H1 (cell line): Measurements from ENCODE around the gene TANC1. TPM values are rescaled to one million over a fixed set of nuclear protein-coding genes. Genes with fewer than 3 reads are reported as not detected.

Source experiments
- CTCF ChIA-PET: fragments of 300-600 bp; sonication (Branson Sonifier 250); formaldehyde crosslinking; loops from one replicate; lab custom pipeline; 2021; ENCODE audit not compliant: partially characterized antibody; lab: Charles Lee
- POLR2A ChIA-PET: fragments of 300-600 bp; sonication (Branson Sonifier 250); formaldehyde crosslinking; loops from one replicate; lab custom pipeline; 2021; ENCODE audit warnings: inconsistent platforms; ENCODE audit not compliant: partially characterized antibody; lab: Charles Lee
- DNase-seq, 2 experiments: peaks; one replicate each; pipeline versions ENCODE4 v3.0.0 to v3.0.0-alpha.2; 2010 to 2022; ENCODE audit warnings: low spot score in 2 of 2, low read depth in 1 of 2, mixed read lengths in 1 of 2
- FAIRE-seq: peaks from 2 replicates; lab custom pipeline; 2011; peaks lifted over from hg19 to GRCh38; lab: Jason Lieb, UNC
- H2AFZ ChIP-seq: 2 replicates; pipeline ENCODE4 v1.8.1; 2012; ENCODE audit warnings: low read length, inconsistent platforms
- H2AK5ac ChIP-seq: 2 replicates; pipeline ENCODE4 v1.6.1; 2013; ENCODE audit warnings: low read depth, low read length
- H2BK120ac ChIP-seq: replicated peaks from 2 replicates; pipeline ENCODE3; 2013; ENCODE audit warnings: low read depth, low read length, inconsistent platforms
- H2BK12ac ChIP-seq: 2 replicates; pipeline ENCODE4 v1.6.1; 2013; ENCODE audit warnings: low read depth, low read length
- H2BK15ac ChIP-seq: 2 replicates; pipeline ENCODE4 v1.6.1; 2013; ENCODE audit warnings: low read length
- H2BK20ac ChIP-seq: 2 replicates; pipeline ENCODE4 v1.6.1; 2013; ENCODE audit warnings: low read length
- H2BK5ac ChIP-seq: 2 replicates; pipeline ENCODE4 v1.6.1; 2013; ENCODE audit warnings: low read depth, low read length
- H3K14ac ChIP-seq: 2 replicates; pipeline ENCODE4 v1.6.1; 2013; ENCODE audit warnings: inconsistent platforms; ENCODE audit not compliant: insufficient read length
- H3K18ac ChIP-seq: 2 replicates; pipeline ENCODE4 v1.6.1; 2013; ENCODE audit warnings: low read length; ENCODE audit errors: extremely low read depth
- H3K23ac ChIP-seq: 2 replicates; pipeline ENCODE4 v1.6.1; 2013; ENCODE audit warnings: inconsistent platforms; ENCODE audit not compliant: insufficient read length
- H3K23me2 ChIP-seq: 2 replicates; pipeline ENCODE4 v1.6.1; 2013; ENCODE audit warnings: low read depth, low read length
- H3K27ac ChIP-seq: 2 replicates; pipeline ENCODE4 v1.6.1; 2011; ENCODE audit warnings: low read depth, low read length, inconsistent platforms
- H3K27me3 ChIP-seq, 4 experiments: replicated peaks in 1 of 4; 1 replicate in 1 of 4; 2 replicates in 3 of 4; pipeline versions ENCODE4 v1.6.1 to v1.8.1; 2011 to 2013; ENCODE audit warnings: low read length in 3 of 4, mild to moderate bottlenecking in 3 of 4, inconsistent platforms in 2 of 4, mixed read lengths in 2 of 4, moderate library complexity in 1 of 4; ENCODE audit not compliant: control insufficient read depth in 3 of 4, insufficient read depth in 3 of 4; ENCODE audit errors: extremely low read depth in 1 of 4
- H3K36me3 ChIP-seq, 4 experiments: 2 replicates each; pipeline versions ENCODE4 v1.6.1 to v1.8.1; 2011 to 2013; ENCODE audit warnings: mild to moderate bottlenecking in 4 of 4, low read length in 3 of 4, moderate library complexity in 2 of 4, control low read depth in 1 of 4, inconsistent platforms in 1 of 4; ENCODE audit not compliant: insufficient read depth in 4 of 4, control insufficient read depth in 2 of 4
- H3K4ac ChIP-seq: replicated peaks from 2 replicates; pipeline ENCODE3; 2013; ENCODE audit warnings: low read length, low read depth, mixed read lengths, inconsistent platforms; ENCODE audit not compliant: insufficient read length
- H3K4me1 ChIP-seq, 4 experiments: replicated peaks in 1 of 4; 1 replicate in 1 of 4; 2 replicates in 3 of 4; pipeline versions ENCODE4 v1.6.1 to v1.8.1; 2011 to 2013; ENCODE audit warnings: low read length in 3 of 4, inconsistent platforms in 2 of 4, mixed read lengths in 1 of 4; ENCODE audit not compliant: insufficient read depth in 4 of 4, control insufficient read depth in 3 of 4
- H3K4me2 ChIP-seq, 2 experiments: 2 replicates each; pipeline versions ENCODE4 v1.6.1 to v1.8.1; 2011 to 2013; ENCODE audit warnings: low read depth in 2 of 2, low read length in 2 of 2, control low read depth in 1 of 2, inconsistent platforms in 1 of 2, mild to moderate bottlenecking in 1 of 2; ENCODE audit not compliant: insufficient read depth in 1 of 2
- H3K4me3 ChIP-seq, 4 experiments: fragments of 200-600, 300-600 bp in 1 of 4; sonication (generic), shearing (Covaris generic), sonication (Bioruptor Twin) in 1 of 4; 2 replicates each; pipeline versions ENCODE4 v1.5.1 to v1.8.1; 2011 to 2016; ENCODE audit warnings: low read length in 4 of 4, low read depth in 3 of 4, control low read depth in 2 of 4, inconsistent platforms in 2 of 4, mild to moderate bottlenecking in 2 of 4, mixed read lengths in 1 of 4, moderate library complexity in 1 of 4; ENCODE audit not compliant: insufficient read depth in 2 of 4; ENCODE audit errors: extremely low read depth in 1 of 4
- H3K56ac ChIP-seq: replicated peaks from 2 replicates; pipeline ENCODE3; 2013; ENCODE audit warnings: low read depth, mild to moderate bottlenecking, mixed read lengths, low read length, inconsistent platforms; ENCODE audit not compliant: insufficient read length
- H3K79me1 ChIP-seq: 2 replicates; pipeline ENCODE4 v1.6.1; 2013; ENCODE audit warnings: low read depth, low read length, control low read depth
- H3K79me2 ChIP-seq, 2 experiments: 2 replicates each; pipeline versions ENCODE4 v1.6.1 to v1.8.1; 2012 to 2013; ENCODE audit warnings: low read length in 2 of 2, mild to moderate bottlenecking in 2 of 2, inconsistent platforms in 1 of 2; ENCODE audit not compliant: insufficient read depth in 2 of 2, control insufficient read depth in 1 of 2
- H3K9ac ChIP-seq, 4 experiments: replicated peaks in 1 of 4; 1 replicate in 1 of 4; 2 replicates in 3 of 4; pipeline versions ENCODE4 v1.6.1 to v1.8.1; 2011 to 2013; ENCODE audit warnings: low read depth in 3 of 4, low read length in 3 of 4, control low read depth in 2 of 4, mild to moderate bottlenecking in 2 of 4, moderate library complexity in 2 of 4, inconsistent platforms in 1 of 4; ENCODE audit errors: extremely low read depth in 1 of 4
- H3K9me3 ChIP-seq, 2 experiments: 2 replicates each; pipeline versions ENCODE4 v1.6.1 to v1.8.1; 2012 to 2013; ENCODE audit warnings: mild to moderate bottlenecking in 2 of 2, moderate library complexity in 2 of 2, control low read depth in 1 of 2, inconsistent platforms in 1 of 2, low read depth in 1 of 2, low read length in 1 of 2, mixed read lengths in 1 of 2; ENCODE audit not compliant: insufficient read depth in 2 of 2
- H4K20me1 ChIP-seq, 2 experiments: replicated peaks in 1 of 2; 2 replicates each; pipeline versions ENCODE3 to v1.8.1; 2011 to 2013; ENCODE audit warnings: inconsistent platforms in 2 of 2, low read length in 2 of 2, mild to moderate bottlenecking in 1 of 2; ENCODE audit not compliant: insufficient read depth in 2 of 2, control insufficient read depth in 1 of 2
- H4K5ac ChIP-seq: 2 replicates; pipeline ENCODE4 v1.6.1; 2013; ENCODE audit warnings: low read length, low read depth, mixed read lengths, inconsistent platforms; ENCODE audit not compliant: insufficient read length
- H4K8ac ChIP-seq: 2 replicates; pipeline ENCODE4 v1.8.0; 2013; ENCODE audit warnings: mild to moderate bottlenecking, moderate library complexity, low read length, inconsistent platforms; ENCODE audit not compliant: insufficient read depth; ENCODE audit errors: extremely low read depth
- H4K91ac ChIP-seq: replicated peaks from 2 replicates; pipeline ENCODE3; 2013; ENCODE audit warnings: low read length, mixed read lengths, inconsistent platforms; ENCODE audit not compliant: insufficient read length
- EP300 ChIP-seq, 2 experiments: IDR thresholded peaks; 1 replicate in 1 of 2; 2 replicates in 1 of 2; pipeline ENCODE4 v1.6.1; 2011 to 2012; ENCODE audit warnings: low read depth in 2 of 2, low read length in 2 of 2, mild to moderate bottlenecking in 2 of 2, borderline replicate concordance in 1 of 2, inconsistent platforms in 1 of 2, moderate library complexity in 1 of 2
- SIN3A ChIP-seq, 2 experiments: IDR thresholded peaks in 1 of 2; conservative IDR thresholded peaks in 1 of 2; 2 replicates each; pipeline ENCODE4 v1.6.1; 2011 to 2012; ENCODE audit warnings: low read length in 2 of 2, improper control_type of control experiment in 1 of 2, low read depth in 1 of 2, mild to moderate bottlenecking in 1 of 2
- WGBS, 2 experiments: shearing (Covaris generic) in 1 of 2; methylation state at CpG; one replicate each; pipeline versions ENCODE4 v1.1.6 to v1.1.7; 2013 to 2015; ENCODE audit warnings: low lambda C conversion rate in 2 of 2, mixed read lengths in 2 of 2, inconsistent platforms in 1 of 2, low coverage in 1 of 2, missing lambda C conversion rate in 1 of 2; ENCODE audit not compliant: insufficient replicate concordance in 2 of 2, insufficient coverage in 1 of 2, insufficient read length in 1 of 2; ENCODE audit errors: extremely low coverage in 1 of 2, missing lambda C conversion rate in 1 of 2; 5-methylcytosine and 5-hydroxymethylcytosine counted together
- polyA plus RNA-seq, 7 experiments: library from polyadenylated mRNA; depleted of rRNA in 3 of 7; stranded (reverse) in 5 of 7; unstranded in 2 of 7; fragments of >200 nt in 5 of 7; fragments of 200-250 nt in 2 of 7; gene quantifications; 1 replicate in 5 of 7; 2 replicates in 1 of 7; 4 replicates in 1 of 7; pipeline versions ENCODE4 v1.2.1 to v1.2.3, GENCODE V29; 2011 to 2013; ENCODE audit warnings: missing spikeins in 2 of 7, mixed read lengths in 2 of 7
- total RNA-seq: library from RNA; stranded (reverse); fragmentation: NEBNext Ultra II Directional; extraction: Animal tissue kit (Norgen Biotek cat#: 25700); gene quantifications from 2 replicates; pipeline ENCODE4 v1.2.1, GENCODE V29; 2021

TANC1 gene
- total and polyA plus RNA-seq, 2 of the 8 experiments (the other 6 are each of a cell fraction or from before 2014, with no cell fraction given), result 4.1 to 7.6 TPM

- POLR2A ChIA-PET, result no interaction called here
- Histone ChIP-seq H2BK5ac (no peak overlapping the region), H3K4me1 (0 out of 7 replicates have a peak, but pooled peaks cover 0 to 3% (median 0%) of the 10 kb centered on the region in 4 experiments), H3K23me2 (no peaks in the 10 kb centered on the region), H3K4ac (no peak overlapping the region), H4K8ac (no peak overlapping the region), H4K91ac (no peak overlapping the region), H4K20me1 (no peaks in the 10 kb centered on the region), H3K23ac (no peak overlapping the region), H3K27ac (no peak overlapping the region), H2AK5ac (no peak overlapping the region), H4K5ac (no peak overlapping the region), H3K9me3 (no peaks in the 10 kb centered on the region), H3K9ac (no peak overlapping the region), H2BK20ac (no peak overlapping the region), H3K4me3 (no peak overlapping the region), H2BK12ac (no peak overlapping the region), H2BK15ac (no peak overlapping the region), H3K4me2 (no peak overlapping the region), H3K27me3 (no peaks in the 10 kb centered on the region), H2AFZ (no peak overlapping the region), H3K79me1 (no peaks in the 10 kb centered on the region), H3K36me3 (no peaks in the 10 kb centered on the region), H3K79me2 (no peaks in the 10 kb centered on the region), H3K56ac (no peak overlapping the region), H3K18ac (no peak overlapping the region), H3K14ac (no peak overlapping the region), H2BK120ac (no peak overlapping the region)
- CTCF ChIA-PET, result interaction anchor here (0.6 to 4.7 kb wide), 7 partner anchors 9 to 371 kb away, joined by 3 to 20 read pairs (median 3); no protein-coding TSS in a partner anchor
- no peak for FAIRE-seq
- WGBS, 2 experiments, result 98% methylated on average over 2 of the region's 2 CpGs; no CpG with 5 or more reads in 1 of the 2 experiments
- TF ChIP-seq EP300 (IDR thresholded peaks at IDR 0.05; ENCODE audit: borderline replicate concordance in 1 of 2, low read depth in 2 of 2, low read length in 2 of 2) (no peak), SIN3A (conservative IDR thresholded peaks at IDR 0.05 in 1 of 2, IDR thresholded peaks at IDR 0.05 in 1 of 2; ENCODE audit: low read depth in 1 of 2, low read length in 2 of 2) (no peak)
- no peak for DNase-seq
Measured at GRCh38 chr2:159126432-159127022, 158.1 kb downstream of the TANC1 start.
